PC-9 (cell line): ENCODE measurements around the gene RXRA.

Source experiments
- EZH2 ChIP-seq: fragments of 200-600 bp; sonication (generic); IDR thresholded peaks from 2 replicates; pipeline ENCODE4 v1.8.0; 2017; ENCODE audit warnings: antibody characterized with exemption, low read depth
- TF ChIP-seq, protein P1 (sequence below): fragments of 200-600 bp; sonication (generic); conservative IDR thresholded peaks from 2 replicates; pipeline ENCODE4 v1.6.1; 2017; ENCODE audit warnings: mixed run types, antibody characterized with exemption, mild to moderate bottlenecking, moderate library complexity

DNA sequence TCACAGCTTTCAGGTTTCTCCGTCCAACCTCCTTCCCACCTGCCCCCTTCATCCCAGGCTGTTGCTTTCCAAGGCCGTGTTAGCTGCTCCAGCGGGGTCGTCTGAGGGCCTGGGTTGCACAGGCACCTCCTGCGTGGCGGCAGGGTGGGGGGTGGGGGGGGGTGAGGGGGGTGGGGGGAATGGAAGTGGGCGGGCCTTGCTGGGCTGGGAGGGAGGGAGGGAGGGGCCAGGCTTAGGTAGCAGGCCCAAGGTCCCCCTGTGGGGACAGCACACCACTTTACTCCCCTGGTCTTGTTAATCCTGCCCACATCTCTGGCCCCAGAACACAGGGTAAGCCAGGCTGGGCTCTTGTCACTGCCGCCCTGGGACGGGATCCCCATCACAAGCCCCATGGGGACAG is 99.1 kb downstream of the RXRA start:
- TF ChIP-seq, protein P1, sequence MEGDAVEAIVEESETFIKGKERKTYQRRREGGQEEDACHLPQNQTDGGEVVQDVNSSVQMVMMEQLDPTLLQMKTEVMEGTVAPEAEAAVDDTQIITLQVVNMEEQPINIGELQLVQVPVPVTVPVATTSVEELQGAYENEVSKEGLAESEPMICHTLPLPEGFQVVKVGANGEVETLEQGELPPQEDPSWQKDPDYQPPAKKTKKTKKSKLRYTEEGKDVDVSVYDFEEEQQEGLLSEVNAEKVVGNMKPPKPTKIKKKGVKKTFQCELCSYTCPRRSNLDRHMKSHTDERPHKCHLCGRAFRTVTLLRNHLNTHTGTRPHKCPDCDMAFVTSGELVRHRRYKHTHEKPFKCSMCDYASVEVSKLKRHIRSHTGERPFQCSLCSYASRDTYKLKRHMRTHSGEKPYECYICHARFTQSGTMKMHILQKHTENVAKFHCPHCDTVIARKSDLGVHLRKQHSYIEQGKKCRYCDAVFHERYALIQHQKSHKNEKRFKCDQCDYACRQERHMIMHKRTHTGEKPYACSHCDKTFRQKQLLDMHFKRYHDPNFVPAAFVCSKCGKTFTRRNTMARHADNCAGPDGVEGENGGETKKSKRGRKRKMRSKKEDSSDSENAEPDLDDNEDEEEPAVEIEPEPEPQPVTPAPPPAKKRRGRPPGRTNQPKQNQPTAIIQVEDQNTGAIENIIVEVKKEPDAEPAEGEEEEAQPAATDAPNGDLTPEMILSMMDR = no peak
- TF ChIP-seq EZH2 = no peak
